GM19239 (cell line): ENCODE measurements around the gene CAMTA1.
"Not testable (repeated sequence)": the region's sequence is repeated elsewhere in the genome, so short reads cannot be mapped to it uniquely, and the experiment has no call there.

Experiments used
- DNase-seq: peaks from one replicate; pipeline ENCODE4 v3.0.0; 2011; ENCODE audit warnings: low spot score; ENCODE audit not compliant: insufficient read length
- FAIRE-seq: peaks from 2 replicates; lab custom pipeline; 2011; peaks lifted over from hg19 to GRCh38; lab: Jason Lieb, UNC

The CAMTA1 gene

DNA sequence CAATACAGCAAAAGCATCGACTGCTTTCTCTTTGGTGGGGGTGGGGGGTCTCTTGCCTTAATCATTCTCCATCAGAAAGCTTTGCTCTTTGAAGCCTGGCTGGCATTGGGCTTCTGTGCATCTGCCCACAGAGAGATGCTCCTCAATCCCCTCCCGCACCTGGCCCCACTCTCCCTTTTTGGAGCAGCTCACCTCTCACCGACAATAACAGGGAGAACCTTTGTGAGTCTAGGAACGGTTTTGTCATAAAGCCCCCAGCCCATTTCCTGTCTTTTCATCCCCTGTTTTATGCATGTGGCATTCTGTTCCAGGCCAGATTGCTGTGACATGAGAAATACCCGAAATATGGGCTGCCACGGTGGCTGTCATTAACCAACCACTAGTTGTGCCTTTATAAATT is 516.9 kb downstream of the CAMTA1 start:
- no peak for FAIRE-seq
- no peak for DNase-seq

DNA sequence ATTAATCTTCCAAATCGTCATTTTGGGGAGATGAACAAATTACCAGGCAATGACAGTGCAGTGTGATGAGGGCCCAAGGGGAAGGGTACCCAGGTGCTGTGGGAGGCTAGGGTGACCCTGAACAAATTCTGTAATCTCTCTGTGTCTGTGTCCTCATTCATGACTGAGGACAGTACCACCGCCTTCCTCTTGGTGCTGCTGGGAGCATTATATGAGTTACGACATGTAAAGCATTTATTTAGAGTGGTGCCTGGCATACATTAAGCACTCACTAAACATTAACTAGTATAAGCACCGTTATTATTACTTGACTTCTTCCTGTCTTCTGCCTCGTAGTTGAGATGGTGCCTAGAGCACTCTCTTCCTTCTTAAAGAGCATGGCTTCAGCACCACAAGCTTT is 517.6 kb downstream of the CAMTA1 start:
- DNase-seq (no peak), FAIRE-seq (no peak)

DNA sequence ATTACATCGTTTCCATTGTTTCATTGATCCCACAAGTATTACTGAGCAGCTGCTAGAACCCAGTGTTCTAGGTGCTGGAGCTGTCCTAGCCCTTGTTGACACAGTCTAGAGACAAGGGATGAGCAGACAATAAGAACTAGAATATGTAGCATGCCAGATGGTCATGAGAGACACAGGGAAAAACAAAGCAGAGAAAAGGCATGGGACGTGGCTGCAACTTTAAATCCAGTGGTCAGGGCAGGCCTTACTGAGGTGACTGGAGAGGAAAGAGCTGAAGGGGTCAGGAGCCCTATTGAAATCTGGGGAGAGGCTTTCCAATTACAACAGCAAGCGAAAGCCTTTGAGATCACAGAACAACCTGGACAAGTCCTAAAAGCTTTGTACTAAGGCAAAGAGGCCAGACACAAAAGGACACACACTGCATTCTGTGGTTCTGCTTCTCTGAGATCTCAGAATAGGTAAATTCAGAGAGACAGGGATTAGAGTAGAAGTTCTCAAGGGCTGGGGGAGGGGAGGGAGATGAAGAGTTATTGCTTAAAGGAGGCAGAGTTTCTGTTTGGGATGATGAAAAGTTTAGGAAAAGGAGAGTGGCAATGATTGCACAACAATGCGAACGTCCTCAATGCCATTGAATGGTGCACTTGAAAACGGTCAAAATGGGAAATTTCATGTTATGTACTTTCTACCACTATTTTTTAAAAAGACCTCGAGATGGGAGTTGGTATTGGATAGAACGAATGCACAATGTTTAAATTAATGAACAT is 518.5 kb downstream of the CAMTA1 start:
- no peak for DNase-seq
- no peak for FAIRE-seq

DNA sequence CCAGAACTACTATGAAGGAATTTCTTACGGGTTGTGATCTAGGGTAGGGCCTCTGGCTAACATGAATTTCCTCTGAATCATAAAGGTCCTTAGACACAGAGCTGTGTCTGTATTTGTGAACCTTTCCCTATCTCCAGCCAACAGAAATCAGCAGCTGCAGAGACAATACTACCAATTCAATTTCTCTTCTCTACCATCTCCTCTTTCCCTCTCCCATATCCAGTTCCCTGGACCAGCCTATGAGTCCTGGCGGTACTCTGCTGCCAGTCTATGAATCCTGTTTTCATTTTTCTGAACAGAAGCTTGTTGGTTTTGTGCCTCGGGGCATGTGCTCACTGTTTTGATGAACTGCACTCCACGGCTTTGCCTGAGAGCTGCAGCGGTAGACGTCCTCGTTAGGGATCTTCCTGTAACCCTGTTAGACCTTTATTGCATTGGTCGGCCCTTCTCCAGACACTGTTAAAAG is 527.9 kb downstream of the CAMTA1 start:
- FAIRE-seq, result no peak
- DNase-seq, result no peak

DNA sequence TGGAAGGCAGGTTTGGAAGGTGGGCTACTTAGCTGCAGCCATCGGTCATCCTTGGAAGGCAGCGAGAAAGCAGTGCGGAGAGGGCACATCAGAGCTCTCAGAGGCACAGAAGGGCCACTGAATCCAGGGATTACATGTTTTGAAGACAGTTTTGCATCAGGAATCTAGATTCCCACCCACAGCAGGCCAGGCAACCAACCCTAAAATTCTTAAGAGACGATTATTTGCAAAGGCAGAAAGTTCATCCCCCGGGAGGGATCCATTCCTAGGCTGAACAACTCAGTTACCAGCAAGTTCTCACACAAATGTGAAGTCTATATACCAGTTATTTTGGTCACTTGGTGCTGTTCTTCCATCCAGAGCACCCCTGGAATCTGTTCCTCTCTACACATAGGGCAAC is 528.6 kb downstream of the CAMTA1 start:
- FAIRE-seq, result no peak
- DNase-seq, result no peak

DNA sequence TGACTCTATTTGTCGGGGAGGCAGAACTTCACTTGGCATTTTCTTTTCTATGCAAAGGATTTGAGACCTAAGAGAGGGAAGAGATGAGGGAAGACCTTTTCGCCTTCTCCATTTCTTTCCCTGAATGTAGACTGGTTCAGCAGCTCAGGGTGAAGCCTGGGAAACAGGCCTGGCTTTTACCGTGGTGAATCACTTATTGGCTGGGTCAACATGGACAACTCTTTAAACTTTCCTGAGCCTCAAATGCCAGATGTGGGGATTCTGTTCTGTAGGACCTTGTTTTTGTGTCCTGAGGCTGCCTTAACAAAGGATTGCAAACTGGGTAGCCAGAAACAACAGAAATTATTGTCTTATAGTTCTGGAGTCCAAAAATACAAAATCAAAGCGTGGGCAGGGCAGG is 530.1 kb downstream of the CAMTA1 start:
- DNase-seq, result no peak
- FAIRE-seq, result no peak

DNA sequence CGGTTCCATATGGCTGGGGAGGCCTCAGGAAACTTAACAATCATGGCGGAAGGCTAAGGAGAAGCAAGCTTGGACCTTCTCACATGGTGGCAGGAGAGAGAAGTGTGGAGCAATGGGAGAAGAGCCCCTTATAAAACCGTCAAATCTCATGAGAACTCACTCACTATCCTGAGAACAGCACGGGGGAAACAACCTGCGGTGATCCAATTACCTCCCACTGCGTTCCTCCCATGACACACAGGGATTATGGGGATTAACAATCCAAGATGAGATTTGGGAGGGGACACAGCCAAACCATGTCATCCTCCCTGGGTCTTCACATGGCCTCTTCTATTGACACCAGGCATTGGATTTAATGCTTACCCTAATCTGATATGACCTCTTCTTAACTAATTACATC is 530.7 kb downstream of the CAMTA1 start:
- FAIRE-seq (no peak), DNase-seq (no peak)

DNA sequence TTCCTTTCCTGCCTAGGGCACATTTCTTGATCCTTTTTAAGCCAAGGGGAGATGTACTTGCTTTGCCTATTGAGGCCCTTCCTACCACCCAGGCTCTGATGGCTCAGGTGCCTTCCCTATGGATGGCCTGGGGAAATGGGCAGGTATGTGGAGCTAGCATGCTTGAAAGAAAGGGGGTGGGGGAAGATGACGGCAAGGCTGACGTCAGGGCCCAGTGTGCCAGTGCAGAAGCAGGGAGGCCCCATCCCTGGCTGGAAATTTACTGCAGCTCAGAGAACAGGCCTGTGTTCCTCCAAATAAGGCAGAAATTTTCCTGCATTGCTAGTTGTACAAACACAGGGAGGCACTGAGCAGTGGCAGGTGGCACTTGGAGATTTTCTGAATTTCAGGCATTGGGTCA is 532.6 kb downstream of the CAMTA1 start:
- DNase-seq, result no peak
- FAIRE-seq, result no peak

DNA sequence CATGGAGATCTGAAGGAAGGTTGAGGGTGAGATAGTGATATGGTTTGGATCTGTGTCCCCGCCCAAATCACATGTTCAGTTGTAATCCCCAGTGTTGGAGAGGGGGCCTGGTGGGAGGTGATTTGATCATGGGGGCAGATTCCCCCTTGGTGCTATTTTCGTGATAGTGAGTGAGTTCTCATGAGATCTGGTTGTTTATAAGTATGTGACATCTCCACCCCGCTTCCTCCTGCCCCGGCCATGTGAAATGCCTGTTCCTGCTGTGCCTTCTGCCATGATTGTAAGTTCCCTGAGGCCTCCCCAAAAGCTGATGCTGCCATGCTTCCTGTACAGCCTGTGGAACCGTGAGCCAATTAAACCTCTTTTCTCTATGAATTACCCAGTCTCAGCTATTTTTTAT is 533.9 kb downstream of the CAMTA1 start:
- no peak for FAIRE-seq
- DNase-seq, result no peak

DNA sequence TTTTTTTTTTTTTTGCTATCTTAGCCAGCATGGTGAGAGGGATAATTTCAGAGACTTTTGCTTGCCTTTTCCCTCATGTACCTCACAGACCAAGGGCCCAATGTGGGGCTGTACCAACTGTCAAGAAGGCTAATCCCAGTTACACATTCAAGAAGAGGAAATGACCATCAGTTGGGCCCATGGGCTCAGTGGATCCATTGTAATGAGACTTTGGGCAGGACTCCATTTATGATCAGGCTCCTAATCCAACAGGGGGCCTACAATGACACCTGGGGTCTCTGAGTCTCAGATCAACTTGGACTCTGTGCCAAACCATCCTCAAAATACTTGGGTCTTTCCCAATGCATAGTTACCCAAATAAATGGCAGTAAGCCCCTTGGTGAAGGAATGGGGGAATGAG is 535.4 kb downstream of the CAMTA1 start:
- FAIRE-seq (no peak), DNase-seq (no peak)

DNA sequence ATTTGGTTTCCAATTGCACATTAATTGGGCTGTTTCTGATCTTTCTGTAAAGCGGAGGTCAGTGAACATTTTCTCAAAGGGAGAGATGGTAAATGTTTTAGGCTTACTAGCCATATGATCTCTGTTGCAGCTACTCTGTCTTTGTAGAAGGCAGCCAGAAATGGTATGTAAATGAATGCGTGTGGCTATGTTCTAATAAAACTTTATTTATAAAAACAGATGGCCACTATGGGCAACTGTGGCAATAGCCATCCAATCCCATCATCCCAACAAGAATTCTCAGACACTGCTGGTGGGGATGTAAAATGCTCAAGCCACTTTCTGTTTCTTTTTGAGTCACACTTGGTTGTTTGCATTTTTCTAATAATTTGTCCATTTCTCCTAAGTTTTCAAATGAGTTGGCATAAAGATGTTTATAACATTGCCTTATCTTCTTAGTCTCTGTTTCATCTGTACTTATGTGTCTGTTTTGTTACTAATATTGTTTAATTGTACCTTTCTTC is 537.1 kb downstream of the CAMTA1 start:
- DNase-seq, result no peak
- FAIRE-seq, result no peak

DNA sequence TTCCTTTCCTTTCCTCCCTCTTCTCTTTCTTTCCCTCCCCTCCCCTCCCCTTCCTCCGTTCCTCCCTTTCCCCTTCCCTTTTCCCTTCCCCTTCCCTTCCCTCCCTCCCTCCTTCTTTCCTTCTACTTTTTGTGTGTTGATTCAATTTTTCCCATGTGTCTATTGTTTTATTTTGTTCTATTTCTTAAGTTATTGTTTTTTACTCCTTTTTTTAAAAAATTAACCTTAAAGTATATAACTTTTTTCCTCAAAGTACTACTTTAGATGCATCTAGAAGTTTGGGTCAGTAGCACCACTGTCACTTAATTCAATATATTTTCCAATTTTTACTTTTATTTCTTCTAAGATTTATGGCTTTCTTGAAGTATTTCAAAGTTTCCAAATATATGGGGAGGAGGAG is 537.7 kb downstream of the CAMTA1 start:
- no peak for DNase-seq
- no peak for FAIRE-seq

DNA sequence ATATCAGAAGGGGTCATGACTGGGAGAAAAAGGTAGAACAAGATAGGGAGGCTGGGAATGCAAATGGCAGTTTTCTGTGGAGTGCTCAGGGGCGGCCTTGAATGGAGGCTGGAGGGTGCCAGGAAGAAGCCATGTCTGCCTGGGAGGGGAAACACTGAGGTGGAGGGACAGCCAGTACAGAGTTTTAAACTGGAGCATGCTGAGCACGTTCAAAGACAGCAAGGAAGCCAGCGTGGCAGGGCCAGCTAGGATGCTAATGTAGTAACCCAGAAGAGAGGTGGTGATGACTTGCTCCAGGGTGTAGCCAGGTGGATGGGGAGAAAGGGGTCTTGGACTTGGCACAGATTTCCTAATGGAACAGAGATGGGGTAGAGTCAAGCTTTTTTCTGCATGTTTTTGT is 540.0 kb downstream of the CAMTA1 start:
- FAIRE-seq (no peak), DNase-seq (no peak)

DNA sequence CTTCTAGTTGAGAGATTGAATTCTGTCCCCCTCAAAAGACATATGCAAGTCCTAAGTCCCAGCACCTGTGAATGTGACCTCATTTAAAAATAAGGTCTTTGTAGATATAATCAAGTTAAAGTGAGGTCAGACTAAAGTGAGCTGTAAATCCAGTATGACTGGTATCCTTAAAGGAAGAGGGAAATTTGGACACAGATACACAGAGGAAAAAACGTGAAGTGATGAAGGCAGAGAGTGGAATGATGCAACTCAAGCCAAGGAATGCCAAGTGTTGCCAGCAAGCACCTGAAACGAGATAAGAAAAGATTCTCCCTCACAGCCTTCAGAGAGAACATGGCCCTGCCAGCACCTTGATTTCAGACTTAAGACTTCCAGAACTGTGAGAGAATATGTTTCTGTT is 541.1 kb downstream of the CAMTA1 start:
- FAIRE-seq (no peak), DNase-seq (no peak)

DNA sequence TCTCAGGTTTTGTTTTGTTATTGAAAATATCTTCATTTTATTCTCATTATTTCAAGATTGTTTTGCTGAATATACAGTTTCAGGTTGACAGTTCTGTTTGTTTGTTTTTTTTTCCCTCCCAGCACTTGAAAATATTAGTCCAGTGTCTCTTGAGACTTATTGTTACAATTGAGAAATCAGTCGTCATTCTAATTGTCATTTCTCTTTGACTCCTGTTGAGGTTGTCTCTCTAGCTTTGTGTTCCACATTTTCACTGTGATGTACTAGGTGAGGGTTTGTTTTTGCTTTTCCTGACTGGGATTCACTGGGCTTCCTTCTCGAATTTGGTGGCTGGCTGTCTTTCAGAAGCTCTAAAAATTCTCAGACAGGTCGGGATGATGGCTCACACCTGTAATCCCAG is 542.6 kb downstream of the CAMTA1 start:
- no peak for FAIRE-seq

DNA sequence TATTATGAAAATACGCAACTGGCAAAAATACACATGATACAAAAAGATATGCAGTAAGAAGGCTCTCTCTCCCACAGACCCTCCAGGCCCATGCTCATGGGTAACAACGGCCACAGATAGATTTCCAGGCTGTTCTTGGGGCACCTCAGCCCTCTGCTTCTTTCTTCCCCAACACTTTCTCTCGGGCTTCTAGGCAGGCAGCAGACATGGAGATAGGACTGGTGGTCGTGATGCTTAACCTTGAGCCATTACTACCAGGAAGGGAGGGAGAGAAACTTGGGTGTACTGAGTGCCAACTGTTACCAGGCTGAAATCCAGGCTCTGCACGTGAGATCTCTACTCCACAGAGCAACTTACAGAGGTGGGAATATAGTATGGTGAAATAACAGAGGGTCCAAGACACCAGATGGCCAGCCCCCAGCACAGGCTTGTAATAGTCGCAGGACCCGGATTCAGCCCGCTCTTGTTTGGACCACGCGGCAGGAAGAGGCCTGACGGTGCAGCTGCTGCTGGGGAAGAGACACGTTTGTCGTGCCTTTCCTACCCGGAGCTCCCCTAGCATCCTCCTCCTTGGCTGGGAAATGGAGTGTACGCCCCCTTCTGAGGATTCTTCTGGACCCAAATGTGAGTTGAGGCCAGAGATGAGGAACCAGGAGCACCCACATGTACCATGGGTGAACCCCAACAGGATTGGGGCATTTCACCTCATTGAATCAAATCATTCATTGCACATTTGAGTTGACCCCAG is 544.8 kb downstream of the CAMTA1 start:
- DNase-seq (no peak), FAIRE-seq (no peak)

More for the DNA sequence above, 542.6 kb downstream of the CAMTA1 start:
- DNase-seq, result no peak

DNA sequence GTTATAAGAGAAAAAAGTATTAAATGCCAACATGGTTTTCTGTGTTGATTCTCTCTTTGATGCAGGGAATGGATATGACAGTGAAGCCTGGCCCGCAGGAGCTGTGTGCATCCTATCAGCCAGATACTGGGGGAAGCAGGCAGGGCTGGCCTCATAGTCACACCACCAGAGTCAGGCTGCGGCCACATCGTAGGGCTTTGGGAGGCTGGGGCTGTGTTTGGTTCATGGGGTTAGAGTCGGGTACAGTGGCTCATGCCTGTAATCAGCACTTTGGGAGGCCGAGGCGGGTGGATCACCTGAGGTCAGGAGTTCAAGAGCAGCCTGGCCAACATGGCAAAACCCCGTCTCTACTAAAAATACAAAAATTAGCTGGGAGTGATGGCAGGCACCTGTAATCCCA is 545.5 kb downstream of the CAMTA1 start:
- DNase-seq, FAIRE-seq: not testable (repeated sequence)

DNA sequence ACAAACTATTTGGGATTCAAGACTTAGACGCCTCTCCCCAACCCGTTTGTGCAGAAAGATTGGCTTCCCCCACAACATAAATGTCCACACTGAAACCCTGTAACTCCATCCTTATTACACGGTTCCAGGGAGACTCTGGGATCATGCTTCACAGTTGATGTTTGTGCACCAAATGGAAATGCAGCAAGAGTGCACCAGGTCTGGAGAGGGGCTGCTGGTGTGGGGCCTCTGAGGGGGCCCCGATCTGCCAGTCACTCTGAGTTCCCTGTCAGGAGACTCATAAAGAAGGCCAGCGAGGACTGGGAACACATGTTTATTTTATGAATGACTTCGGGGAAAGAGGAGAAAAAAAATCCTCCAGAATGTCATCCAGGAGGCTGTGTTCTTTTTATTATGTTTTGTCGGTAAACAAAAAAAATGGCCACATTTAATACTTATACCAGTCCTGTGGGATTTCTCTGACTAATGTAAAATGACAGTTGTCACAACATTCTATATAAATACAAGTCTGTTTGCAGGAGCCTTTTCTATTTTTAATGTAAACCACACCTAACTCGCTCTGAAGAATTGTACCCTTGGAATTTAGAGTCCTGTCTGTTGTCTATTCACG is 546.8 kb downstream of the CAMTA1 start:
- no peak for DNase-seq
- no peak for FAIRE-seq

DNA sequence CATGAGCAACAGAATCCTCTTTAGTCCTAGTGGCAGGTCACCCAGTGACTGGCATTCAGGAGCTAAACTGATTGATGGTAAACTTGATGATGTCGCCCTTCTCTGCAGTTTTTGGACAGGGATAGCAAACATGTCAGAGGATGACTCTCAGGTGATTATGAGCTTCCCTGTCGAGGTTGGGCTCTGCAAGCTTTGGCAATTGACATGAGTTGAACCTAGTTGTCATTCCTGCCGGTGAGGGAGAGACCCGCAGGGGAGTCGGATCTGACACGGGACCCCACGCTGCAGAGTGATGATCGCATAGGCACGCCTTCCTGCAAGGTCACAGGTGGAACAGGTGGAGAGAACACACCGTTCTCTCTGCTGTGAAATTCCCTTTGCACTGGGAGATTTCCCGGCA is 547.8 kb downstream of the CAMTA1 start:
- DNase-seq (no peak), FAIRE-seq (no peak)

DNA sequence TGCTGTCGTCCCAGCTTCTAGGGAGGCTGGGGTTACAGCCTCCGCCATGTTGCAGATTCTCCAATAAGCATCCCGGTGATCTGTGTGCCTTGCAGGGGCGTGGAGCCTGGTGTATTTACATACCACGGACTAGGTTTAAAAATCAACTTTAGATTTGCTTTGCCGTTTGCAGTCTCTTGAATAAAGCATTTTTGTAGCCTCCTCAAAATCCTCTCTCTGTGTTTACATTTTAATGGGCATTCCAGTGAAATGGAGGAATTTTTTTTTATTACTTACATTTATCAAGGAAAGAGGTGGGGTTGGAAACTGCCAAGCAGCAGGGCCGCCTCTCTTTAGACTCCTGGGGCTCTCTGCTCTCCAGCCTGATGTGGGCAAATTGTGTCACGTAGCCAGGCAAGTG is 548.4 kb downstream of the CAMTA1 start:
- DNase-seq, result no peak
- FAIRE-seq, result no peak

DNA sequence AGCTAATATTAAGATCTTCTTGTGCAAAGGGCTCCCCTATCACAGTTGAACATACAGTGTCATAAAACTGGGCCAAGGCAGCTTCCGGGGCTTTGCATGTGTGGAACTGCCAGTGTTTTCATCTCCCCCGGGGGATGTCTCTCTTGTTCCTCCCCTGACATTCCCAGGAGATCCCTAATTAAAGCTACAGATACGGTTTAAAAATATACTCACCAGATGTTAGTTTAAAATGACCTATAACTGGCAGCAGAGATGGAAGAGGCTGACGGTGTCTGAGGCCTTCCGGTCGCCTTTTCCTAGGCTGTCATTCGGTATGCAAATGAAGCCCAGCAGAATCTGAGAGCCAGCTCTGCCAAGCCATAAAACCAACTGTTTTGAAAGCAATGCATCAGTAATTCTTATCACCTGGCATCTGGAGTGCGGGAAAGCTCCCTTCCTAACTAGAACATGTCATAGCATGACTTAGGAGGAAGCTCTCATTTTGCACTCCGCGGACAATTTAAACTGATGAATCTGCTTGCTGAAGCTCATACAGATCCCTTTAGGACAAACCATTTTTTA is 549.3 kb downstream of the CAMTA1 start:
- DNase-seq (no peak), FAIRE-seq (no peak)
